ENCODE measurements around the gene KCNMB2.
"Not testable (repeated sequence)": the region's sequence is repeated elsewhere in the genome, so short reads cannot be mapped to it uniquely, and the experiment has no call there.

The KCNMB2 gene

GRCh38 chr3:178527981-178528380 is 8.3 kb upstream of the KCNMB2 start:
- TF ChIP-seq JUND (IDR thresholded peaks at IDR 0.05; ENCODE audit: low read depth) = no peak
- in situ Hi-C loops (cut with HindIII; ENCODE audit: low pct_unique_long_range_greater_than_20kb, low sequenced_read_pairs) = no loop called here
- DNase-seq (ENCODE audit: low read depth in 1 of 2, low spot score in 1 of 2) = no peak

- no peak for TF ChIP-seq JUND (IDR thresholded peaks at IDR 0.05; ENCODE audit: low read depth)
Observed at GRCh38 chr3:178529606-178530225, 6.5 kb upstream of the KCNMB2 start.

GRCh38 chr3:178532476-178532875 is 3.8 kb upstream of the KCNMB2 start:
- in situ Hi-C loops (cut with HindIII; ENCODE audit: low pct_unique_long_range_greater_than_20kb, low sequenced_read_pairs) = no loop called here
- TF ChIP-seq JUND (IDR thresholded peaks at IDR 0.05; ENCODE audit: low read depth) = no peak
- no peak for DNase-seq (ENCODE audit: low read depth in 1 of 2, low spot score in 1 of 2)

More at GRCh38 chr3:178529606-178530225, 6.5 kb upstream of the KCNMB2 start:
- in situ Hi-C loops (cut with HindIII; ENCODE audit: low pct_unique_long_range_greater_than_20kb, low sequenced_read_pairs) = no loop called here
- DNase-seq (ENCODE audit: low read depth in 1 of 2, low spot score in 1 of 2) = no peak

- no peak for TF ChIP-seq JUND (IDR thresholded peaks at IDR 0.05; ENCODE audit: low read depth)
- in situ Hi-C loops (cut with HindIII; ENCODE audit: low pct_unique_long_range_greater_than_20kb, low sequenced_read_pairs) = no loop called here
- no peak for DNase-seq (ENCODE audit: low read depth in 1 of 2, low spot score in 1 of 2)
Observed at GRCh38 chr3:178537122-178537705, 978 bp downstream of the KCNMB2 start.

- no peak for TF ChIP-seq JUND (IDR thresholded peaks at IDR 0.05; ENCODE audit: low read depth)
- in situ Hi-C loops (cut with HindIII; ENCODE audit: low pct_unique_long_range_greater_than_20kb, low sequenced_read_pairs) = no loop called here
- DNase-seq (ENCODE audit: low read depth in 1 of 2, low spot score in 1 of 2) = no peak
Observed at GRCh38 chr3:178538056-178538455, 1.8 kb downstream of the KCNMB2 start.

- DNase-seq (ENCODE audit: low read depth in 1 of 2, low spot score in 1 of 2) = no peak
- in situ Hi-C loops (cut with HindIII; ENCODE audit: low pct_unique_long_range_greater_than_20kb, low sequenced_read_pairs) = no loop called here
- TF ChIP-seq JUND (IDR thresholded peaks at IDR 0.05; ENCODE audit: low read depth) = no peak
Observed at GRCh38 chr3:178540184-178540583, 3.9 kb downstream of the KCNMB2 start.

- no peak for DNase-seq (ENCODE audit: low read depth in 1 of 2, low spot score in 1 of 2)
- in situ Hi-C loops (cut with HindIII; ENCODE audit: low pct_unique_long_range_greater_than_20kb, low sequenced_read_pairs) = no loop called here
- TF ChIP-seq JUND (IDR thresholded peaks at IDR 0.05; ENCODE audit: low read depth) = no peak
Observed at GRCh38 chr3:178545337-178545736, 9.1 kb downstream of the KCNMB2 start.

GRCh38 chr3:178546079-178546478 is 9.8 kb downstream of the KCNMB2 start:
- no peak for DNase-seq (ENCODE audit: low read depth in 1 of 2, low spot score in 1 of 2)
- in situ Hi-C loops (cut with HindIII; ENCODE audit: low pct_unique_long_range_greater_than_20kb, low sequenced_read_pairs) = no loop called here
- TF ChIP-seq JUND (IDR thresholded peaks at IDR 0.05; ENCODE audit: low read depth) = no peak

- in situ Hi-C loops (cut with HindIII; ENCODE audit: low pct_unique_long_range_greater_than_20kb, low sequenced_read_pairs); DNase-seq (ENCODE audit: low read depth in 1 of 2, low spot score in 1 of 2): not testable (repeated sequence)
Observed at GRCh38 chr3:178549426-178549825, 13.2 kb downstream of the KCNMB2 start.

- in situ Hi-C loops (cut with HindIII; ENCODE audit: low pct_unique_long_range_greater_than_20kb, low sequenced_read_pairs) = no loop called here
- DNase-seq (ENCODE audit: low read depth in 1 of 2, low spot score in 1 of 2) = no peak
- no peak for TF ChIP-seq JUND (IDR thresholded peaks at IDR 0.05; ENCODE audit: low read depth)
Observed at GRCh38 chr3:178551916-178552321, 15.7 kb downstream of the KCNMB2 start.

- DNase-seq (ENCODE audit: low read depth in 1 of 2, low spot score in 1 of 2) = peak in 1 of 2 experiments; percentile 19
Observed at GRCh38 chr3:178558637-178559036, 22.4 kb downstream of the KCNMB2 start.

GRCh38 chr3:178560759-178561158 is 24.5 kb downstream of the KCNMB2 start:
- in situ Hi-C loops (cut with HindIII; ENCODE audit: low pct_unique_long_range_greater_than_20kb, low sequenced_read_pairs) = no loop called here
- no peak for DNase-seq (ENCODE audit: low read depth in 1 of 2, low spot score in 1 of 2)
- no peak for TF ChIP-seq JUND (IDR thresholded peaks at IDR 0.05; ENCODE audit: low read depth)

More at GRCh38 chr3:178558637-178559036, 22.4 kb downstream of the KCNMB2 start:
- in situ Hi-C loops (cut with HindIII; ENCODE audit: low pct_unique_long_range_greater_than_20kb, low sequenced_read_pairs) = no loop called here
- no peak for TF ChIP-seq JUND (IDR thresholded peaks at IDR 0.05; ENCODE audit: low read depth)

GRCh38 chr3:178561239-178561638 is 25.0 kb downstream of the KCNMB2 start:
- in situ Hi-C loops (cut with HindIII; ENCODE audit: low pct_unique_long_range_greater_than_20kb, low sequenced_read_pairs) = no loop called here
- TF ChIP-seq JUND (IDR thresholded peaks at IDR 0.05; ENCODE audit: low read depth) = no peak
- DNase-seq (ENCODE audit: low read depth in 1 of 2, low spot score in 1 of 2) = no peak
